HTR-8/SVneo (cell line): ENCODE results near the gene SMIM14.
"Not testable (repeated sequence)": the region's sequence is repeated elsewhere in the genome, so short reads cannot be mapped to it uniquely, and the experiment has no call there.

ENCODE experiments used
- DNase-seq: peaks from one replicate; pipeline ENCODE4 v3.0.0; 2011; ENCODE audit warnings: low spot score, mixed read lengths; ENCODE audit not compliant: insufficient read length
- FAIRE-seq: peaks from 2 replicates; lab custom pipeline; 2011; peaks lifted over from hg19 to GRCh38; lab: Jason Lieb, UNC

Gene SMIM14

DNA sequence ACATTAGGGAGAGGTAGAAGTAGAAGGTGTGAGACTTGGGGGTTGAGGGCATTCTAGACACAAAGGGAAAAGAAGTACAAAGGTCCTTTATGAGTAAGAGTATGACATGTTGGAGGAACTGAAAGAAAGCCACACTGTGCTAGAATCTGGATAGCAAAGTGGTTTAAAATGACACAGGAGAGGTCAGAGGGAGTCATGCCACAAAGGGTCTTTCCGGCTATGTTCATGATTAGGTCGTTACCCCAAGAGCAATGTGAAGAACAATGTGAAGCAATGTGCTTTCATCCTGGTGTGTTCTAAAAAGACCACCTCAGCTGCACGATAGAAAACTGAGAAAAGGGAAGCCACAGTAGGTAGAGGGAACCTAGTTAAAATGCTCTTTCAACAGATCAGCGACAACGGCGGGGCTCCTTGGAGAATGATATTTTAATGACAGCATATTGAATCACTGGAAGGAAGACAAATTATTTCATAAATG is 29.2 kb downstream of the SMIM14 start:
- DNase-seq (no peak), FAIRE-seq (no peak)

DNA sequence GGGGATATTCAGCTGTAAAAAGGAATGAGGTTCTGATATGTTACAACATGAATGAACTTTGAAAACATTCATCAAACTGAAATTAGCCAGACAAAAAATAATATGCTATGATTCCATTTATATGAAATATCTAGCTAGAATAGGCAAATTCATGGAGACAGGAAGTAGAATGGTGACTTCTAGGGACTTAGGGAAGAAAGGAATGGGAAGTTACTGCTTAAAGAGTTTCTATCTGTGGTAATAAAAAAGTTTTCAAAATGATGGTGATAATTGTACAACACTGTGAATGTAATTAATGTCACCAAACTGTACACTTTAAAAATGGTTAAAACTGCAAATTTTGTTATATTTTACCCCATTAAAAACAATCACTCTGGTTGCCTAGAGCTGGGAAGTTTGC is 30.2 kb downstream of the SMIM14 start:
- DNase-seq = no peak
- FAIRE-seq = no peak

DNA sequence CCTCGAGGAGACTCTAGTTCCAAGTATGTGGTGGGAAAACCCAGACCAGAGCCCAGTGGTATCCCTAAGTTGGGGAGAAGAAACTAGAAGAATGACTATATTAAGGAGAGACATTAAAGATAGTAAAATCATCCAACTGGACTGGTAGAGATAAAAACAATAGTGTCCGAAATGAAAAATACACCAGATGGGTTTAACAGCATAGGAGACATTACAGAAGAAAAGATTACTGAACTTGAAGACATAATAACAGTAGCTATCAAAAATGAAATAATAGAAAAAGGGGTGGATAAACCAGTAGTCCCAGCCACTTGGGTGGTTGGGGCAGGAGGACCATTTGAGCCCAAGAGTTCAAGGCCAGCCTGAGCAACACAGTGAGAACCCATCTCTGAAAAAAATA is 31.9 kb downstream of the SMIM14 start:
- DNase-seq (no peak), FAIRE-seq (no peak)

DNA sequence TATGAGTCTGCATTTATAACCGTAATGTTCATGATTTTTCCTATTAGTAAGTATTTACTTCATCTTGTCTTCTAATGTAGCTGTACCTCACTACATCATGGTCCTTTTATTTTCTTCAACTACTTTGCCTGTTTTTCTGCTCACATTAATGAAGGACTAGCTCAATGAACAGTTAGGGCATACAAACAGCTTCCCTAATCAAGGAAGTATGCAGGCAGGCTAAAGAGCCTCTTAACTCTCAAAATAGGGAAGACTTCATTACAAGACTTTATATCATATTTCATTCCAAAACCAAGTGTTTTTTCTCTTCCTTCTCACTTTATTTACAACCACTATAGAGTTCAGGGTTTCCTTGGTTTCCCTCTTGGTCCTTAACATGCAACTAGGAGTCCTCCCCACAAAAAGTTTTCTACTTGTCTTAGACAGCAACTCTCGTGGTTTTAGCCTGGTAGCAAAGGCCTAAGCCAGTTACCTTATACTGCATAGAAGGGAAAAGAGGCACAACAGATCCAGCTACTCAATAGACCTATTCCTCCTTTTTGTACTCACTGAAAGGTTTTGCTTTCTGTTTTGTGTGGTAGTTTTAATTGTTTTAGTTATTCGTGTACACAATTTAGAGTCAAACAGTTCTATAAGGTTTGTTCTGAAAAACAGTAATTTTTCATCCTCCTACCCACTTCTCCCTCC is 40.8 kb downstream of the SMIM14 start:
- FAIRE-seq = no peak

DNA sequence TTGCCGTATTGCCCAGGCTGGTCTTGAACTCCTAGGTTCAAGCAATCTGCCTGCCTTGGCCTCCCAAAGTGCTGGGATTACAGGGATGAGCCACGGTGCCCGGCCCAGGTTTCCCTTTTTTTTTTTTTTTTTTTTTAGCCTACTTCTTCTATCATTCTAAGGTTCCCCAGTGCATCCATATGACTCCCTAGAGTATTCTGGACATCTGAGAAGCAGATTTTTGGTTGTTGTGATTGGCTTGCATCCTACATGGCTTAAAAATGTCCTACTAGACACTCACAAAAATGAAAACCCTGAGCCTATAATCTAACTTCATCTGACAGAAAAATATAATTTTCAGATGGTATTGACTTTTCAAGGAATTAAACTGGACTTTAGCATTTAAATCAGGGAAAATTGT is 41.7 kb downstream of the SMIM14 start:
- DNase-seq (no peak), FAIRE-seq (no peak)

More for the DNA sequence above, 40.8 kb downstream of the SMIM14 start:
- no peak for DNase-seq

DNA sequence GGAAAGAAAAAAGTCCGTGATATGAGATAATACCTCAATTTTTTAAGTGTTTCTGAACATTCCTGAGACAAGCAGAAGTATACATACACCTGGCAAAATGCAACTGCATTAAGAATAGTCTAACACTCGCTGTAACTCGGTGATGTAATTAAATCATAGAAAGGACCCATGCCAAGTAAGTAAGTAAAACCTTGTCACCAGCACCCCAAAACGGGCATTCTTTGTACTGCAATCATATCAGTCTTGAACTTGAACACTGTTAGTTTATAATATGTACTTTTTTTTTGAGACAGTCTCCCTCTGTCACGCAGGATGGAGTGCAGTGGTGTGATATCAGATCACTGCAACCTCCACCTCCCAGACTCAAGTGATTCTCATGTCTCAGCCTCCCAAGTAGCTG is 47.4 kb downstream of the SMIM14 start:
- DNase-seq (peak; percentile 33), FAIRE-seq (no peak)

DNA sequence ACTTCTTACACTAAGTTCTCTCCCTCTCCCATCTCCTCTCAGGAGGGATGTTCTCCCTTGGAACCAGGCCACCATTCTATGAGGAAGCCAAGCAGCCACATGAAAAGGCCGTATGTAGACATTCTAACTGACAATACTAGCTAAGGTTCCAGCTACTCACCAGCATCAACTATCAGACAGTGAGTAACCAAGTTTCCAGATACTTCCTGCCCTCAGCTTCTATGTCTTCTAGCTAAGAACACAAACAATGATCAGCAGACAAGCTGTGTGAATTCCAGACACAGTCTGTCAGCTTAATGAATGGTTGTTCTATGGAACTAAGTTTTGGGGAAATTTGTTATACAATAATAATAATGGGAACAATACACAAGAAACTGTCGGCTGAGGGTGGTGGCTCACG is 50.8 kb downstream of the SMIM14 start:
- FAIRE-seq = no peak
- DNase-seq = no peak

DNA sequence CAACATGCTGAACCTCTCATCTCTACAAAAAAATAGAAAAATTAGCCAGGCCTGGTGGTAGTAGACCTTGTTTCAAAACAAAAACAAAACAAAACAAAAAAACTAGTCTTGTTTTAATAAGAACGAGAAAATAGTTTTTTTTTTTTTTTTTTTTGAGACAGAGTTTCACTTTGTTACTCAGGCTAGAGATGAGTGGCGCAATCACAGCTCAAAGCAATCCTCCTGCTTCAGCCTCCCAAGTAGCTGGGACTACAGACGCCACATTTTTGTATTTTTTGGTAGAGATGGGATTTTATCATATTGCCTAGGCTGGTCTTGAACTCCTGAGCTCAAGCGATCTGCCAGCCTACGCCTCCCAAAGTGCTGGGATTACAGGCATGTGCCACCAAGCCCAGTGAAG is 63.7 kb downstream of the SMIM14 start:
- FAIRE-seq = no peak
- DNase-seq = no peak

DNA sequence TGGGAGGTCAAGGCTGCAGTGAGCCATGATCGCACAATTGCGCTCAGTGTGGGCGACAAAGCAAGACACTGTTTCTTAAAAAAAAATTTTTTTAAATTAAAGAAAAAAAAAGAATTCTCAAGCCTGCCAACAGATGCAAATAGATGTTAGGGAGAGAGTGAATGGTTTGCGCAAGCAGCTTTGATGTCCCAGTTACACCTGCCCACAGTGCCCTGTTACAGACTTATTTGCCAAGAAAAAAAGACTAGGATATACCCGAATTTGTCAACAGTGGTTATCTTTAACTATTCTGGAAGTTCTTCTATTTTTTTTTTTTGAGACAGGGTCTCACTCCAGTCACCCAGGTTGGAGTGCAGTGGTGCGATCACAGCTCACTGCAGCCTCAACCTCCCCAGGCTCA is 67.2 kb downstream of the SMIM14 start:
- DNase-seq = no peak
- no peak for FAIRE-seq

DNA sequence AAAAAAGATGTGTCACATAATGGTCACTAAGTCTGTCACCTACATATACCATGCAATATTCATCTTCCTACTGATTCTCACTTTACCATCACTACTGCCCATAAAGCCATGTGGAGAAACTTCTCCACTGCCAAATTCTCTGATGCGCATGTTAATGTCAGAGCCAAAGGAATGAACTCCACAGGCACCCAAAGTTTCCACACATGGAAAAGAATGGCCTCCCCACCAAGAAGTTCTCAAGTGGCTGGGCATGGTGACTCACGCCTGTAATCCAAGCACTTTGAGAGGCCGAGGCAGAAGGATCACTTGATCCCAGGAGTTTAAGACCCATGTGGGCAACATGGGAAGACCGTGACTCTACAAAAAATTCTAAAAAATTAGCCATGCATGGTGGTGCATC is 67.6 kb downstream of the SMIM14 start:
- no peak for FAIRE-seq
- no peak for DNase-seq

DNA sequence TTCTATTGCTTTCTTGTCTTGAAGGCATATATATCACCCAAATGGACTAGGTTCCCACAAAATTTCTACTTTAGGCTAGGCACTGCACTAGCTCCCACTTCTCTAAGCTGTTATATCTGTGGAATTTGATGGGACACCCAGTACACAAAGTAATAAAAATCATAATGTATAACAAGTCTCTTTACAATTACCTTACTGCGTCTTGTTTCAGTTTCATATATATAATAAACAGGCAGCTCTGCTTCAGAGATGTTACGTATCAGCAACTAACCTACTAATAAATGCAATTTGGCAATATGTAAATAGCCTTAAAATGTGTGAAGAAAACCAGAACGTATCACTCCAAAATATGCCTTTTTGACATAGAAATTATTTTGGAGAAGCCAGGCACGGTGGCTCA is 69.5 kb downstream of the SMIM14 start:
- DNase-seq = no peak
- no peak for FAIRE-seq

DNA sequence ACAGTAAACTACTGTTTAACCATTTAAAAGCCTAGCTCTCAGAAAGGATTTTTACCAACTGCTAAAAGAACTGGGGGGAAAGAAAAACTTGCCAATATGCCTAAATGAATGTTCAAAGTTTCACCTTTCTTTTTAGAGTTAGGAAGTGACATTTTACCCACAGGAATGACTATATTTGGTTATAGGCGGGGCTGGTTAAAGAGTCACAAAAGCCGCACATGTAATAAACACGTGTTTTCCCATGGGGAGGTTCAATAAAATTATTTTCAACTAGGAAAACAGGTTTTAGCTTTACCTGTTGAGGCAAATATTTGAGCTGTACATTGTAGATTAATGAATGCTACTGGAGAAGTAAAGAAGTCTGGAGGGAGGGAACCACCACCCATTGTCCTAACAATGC is 69.9 kb downstream of the SMIM14 start:
- no peak for DNase-seq
- no peak for FAIRE-seq

DNA sequence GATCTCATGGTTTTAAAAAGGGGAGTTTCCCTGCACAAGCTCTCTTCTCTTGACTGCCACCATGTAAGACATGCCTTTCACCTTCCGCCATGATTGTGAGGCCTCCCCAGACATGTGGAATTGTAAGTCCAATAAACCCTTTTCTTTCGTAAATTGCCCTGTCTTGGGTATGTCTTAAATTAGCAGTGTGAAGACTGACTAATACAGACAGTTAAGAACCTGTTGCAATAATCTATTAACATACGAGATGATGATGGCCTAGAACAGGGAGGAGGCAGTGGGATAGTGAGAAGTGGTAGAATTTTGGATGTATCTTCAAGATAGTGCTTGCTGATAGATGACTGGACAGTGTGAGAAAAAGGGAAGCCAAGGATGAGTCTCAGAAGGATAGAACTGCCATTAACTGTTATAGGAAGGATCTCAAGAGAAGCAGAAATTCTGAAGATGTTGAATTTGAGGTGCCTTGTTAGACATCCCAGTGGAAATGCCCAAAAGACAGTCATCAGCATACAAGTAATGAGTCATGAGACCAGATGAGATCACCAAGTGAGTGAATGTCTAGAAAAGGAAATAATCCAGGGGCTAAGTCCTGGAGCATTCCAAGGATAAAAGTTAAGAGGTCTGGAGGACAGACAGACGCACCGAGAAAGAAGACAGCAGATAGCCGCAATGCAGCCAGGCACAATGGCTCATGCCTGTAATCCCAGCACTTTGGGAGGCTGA is 72.6 kb downstream of the SMIM14 start:
- no peak for FAIRE-seq

DNA sequence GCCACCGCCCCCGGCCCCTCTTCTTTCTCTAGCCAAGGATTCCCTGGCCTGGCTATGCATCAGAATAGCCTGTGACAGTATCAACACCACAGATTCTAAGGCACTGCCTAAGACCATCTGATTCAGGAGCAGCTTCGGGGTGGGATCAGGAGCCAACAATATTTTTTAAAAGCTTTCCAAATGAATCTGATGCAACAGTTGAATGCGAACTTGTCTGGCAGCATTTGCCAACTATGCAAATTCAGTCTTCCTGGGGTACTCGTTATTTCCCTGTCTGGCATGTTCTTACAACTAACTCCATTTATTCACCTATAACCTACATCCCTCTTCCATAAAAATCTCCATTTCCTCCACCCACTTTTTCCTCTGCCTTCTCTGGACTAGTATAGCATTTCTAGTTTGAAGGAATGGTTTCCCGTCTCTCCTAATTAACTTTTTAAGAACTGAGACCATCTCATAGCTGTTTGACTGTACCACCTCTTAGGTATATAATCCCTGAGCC is 75.3 kb downstream of the SMIM14 start:
- DNase-seq = no peak
- no peak for FAIRE-seq

More for the DNA sequence above, 72.6 kb downstream of the SMIM14 start:
- DNase-seq = peak; percentile 41

DNA sequence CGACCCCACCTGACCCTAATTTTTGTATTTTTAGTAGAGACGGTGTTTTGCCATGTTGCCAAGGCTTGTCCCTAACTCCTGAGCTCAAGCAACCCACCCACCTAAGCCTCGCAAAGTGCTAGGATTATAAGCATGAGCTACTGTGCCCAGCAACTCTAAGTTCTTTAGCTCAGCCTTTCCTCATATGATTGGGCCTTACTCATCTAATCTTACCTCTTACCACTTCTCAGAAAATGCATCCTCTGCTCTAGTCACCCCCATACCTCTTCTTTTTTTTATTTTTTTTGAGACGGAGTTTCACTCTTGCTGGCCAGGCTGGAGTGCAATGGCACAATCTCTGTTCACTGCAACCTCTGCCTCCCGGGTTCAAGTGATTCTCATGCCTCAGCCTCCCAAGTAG is 75.9 kb downstream of the SMIM14 start:
- DNase-seq (no peak), FAIRE-seq (no peak)

DNA sequence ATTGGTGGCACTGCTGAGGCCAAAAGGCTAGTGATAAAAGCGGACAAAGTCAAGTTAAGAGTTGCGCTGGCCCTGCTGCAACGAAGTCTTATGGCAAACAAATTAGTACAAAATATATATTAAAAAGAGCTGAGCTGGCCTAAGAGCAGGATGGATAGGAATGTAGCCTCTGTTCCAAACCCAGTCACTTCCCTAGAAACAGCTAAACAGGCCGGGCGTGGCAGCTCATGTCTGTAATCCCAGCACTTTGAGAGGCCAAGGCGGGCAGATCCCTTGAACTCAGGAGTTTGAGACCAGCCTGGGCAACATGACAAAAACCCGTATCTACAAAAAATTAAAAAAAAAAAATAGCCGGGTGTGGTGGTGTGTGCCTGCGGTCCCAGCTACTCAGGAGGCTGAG is 79.0 kb downstream of the SMIM14 start:
- FAIRE-seq = no peak

DNA sequence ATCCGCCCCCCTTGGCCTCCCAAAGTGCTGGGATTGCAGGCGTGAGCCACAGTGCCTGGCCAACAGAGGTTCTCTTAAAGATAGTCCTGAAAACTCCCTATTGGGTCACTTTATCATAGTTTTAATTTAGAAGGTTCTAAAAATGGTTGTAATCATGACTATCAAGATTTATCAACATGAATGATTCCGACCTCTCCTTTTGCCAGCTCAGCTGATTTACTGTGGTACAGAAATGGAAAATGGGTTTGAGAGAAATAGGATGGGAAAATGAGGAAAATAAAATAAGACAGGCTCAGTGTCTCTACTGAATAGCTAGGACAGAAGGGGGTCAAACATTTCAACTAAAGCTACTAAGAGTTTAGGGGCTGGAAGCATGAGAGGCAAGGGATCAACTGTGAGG is 83.2 kb downstream of the SMIM14 start:
- DNase-seq (no peak), FAIRE-seq (no peak)

More for the DNA sequence above, 79.0 kb downstream of the SMIM14 start:
- DNase-seq = no peak

DNA sequence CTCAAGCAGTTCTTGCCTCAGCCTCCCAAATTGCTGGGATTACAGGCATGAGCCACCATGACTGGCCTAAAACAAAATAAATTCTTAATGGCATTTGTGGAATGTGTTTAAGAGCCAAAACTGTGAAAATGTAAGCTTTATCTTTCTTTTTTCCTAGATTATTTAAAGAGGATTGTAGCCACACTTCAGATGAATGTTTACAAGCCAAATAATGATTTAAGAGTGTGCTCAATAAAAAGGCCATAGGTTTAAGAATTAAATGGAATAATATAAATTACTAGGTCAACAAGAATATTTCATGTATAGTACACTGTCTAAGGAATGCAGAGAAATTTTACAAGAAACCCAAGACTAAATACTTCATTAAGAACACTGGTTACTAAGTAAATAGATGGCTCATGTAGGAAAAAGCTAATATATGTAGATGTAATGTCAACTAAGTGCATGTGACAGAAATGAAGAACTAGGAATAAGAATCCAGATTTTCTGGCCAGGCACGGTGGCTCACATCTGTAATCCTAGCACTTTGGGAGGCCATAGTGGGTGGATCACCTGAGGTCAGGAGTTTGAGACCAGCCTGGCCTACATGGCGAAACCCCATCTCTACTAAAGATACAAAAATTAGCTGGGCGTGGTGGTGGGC is 90.1 kb downstream of the SMIM14 start:
- FAIRE-seq (no peak), DNase-seq (no peak)

DNA sequence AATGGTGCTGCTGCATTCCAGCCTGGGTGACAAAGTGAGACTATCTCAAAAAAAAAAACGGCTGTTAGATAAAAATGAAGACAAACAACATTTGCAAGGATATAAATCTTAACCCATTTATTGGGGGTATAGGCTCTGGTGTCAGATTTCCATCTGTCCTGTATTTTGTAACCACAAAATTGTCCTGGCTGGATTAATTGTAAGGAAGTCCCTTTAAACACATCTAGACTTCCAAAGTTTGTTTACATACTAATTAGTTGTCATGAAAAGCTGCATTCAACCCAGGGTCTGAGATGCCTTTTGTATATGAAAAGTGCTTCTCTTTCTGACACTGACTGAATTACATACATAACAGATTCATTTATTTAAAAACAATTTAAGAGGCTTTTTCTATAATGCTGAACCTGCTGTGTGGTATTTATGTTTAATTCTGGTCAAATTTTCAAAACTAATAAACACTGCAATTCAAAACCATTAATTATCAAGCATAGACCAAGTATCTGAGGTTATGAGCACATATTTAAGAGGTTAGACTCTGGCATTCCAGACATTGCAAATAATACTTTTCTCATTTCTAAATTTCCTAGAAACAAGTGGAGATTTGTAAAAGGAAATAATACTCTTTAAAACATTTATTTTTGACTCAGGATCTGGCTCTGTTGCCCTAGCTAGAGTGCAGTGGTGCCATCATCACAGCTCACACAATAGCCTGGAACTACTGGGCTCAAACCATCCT is 93.9 kb downstream of the SMIM14 start:
- DNase-seq = no peak

DNA sequence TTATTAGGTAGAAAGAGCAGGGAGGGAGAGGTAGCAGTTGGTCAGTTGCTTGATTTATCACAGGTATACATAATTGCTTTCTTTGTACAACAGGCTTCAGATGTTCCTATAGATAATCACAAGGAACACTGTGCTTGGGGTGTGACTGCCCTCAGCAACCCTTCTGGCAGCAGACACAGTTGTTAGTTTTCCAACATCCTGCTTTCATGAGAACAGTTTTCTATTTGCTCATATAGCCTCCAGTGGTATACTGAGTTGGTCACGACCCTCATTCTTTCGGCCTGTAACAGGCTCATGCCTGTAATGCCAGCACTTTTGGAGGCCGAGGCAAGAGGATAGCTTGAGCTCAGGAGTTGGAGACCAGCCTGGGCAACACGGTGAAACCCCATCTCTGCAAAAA is 94.6 kb downstream of the SMIM14 start:
- not testable (repeated sequence) for DNase-seq, FAIRE-seq

More for the DNA sequence above, 93.9 kb downstream of the SMIM14 start:
- no peak for FAIRE-seq
